Heart left ventricle (tissue), 13 donors: ENCODE measurements around the gene NUMB.

Experiments used
- POLR2A ChIP-seq, 2 donors: fragments of 450-650 bp; IDR thresholded peaks; one replicate each; pipeline ENCODE4 v1.6.1; 2017; ENCODE audit warnings: antibody characterized with exemption in 2 of 2, mild to moderate bottlenecking in 2 of 2, moderate library complexity in 2 of 2
- TF ChIP-seq, protein P1 (sequence below), 12 donors: fragments of 200-600 bp; sonication (generic) in 4 of 12; IDR thresholded peaks; one replicate each; pipeline versions ENCODE4 v1.5.0 to v1.8.0; 2018 to 2022; ENCODE audit warnings: antibody characterized with exemption in 12 of 12, mild to moderate bottlenecking in 5 of 12
- donor health status: ischemic (EF 13 %, LVEDD 7.1; RV severe dilation, severe dysfunction).
- donor health status: DM: no; HTN: yes; CAD: no.
- donor health status: DM: no; HTN: no; CAD: no.
- donor health status: ischemic (EF 25% LVEDD 6.9; RV normal size, moderate dysfunction).
- donor health status: ischemic (EF 25% LVEDD 5.7; RV mildly dilated, moderate dysfunction).
- donor health status: ischemic (EF 35%, LVEDD 5.7; RV mildly dilated, moderate dysfunction).
- donor health status: nonischemic (EF 11% LVEDD 7.7; RV severe dilation, severe dysfunction).
- donor health status: DM: yes; HTN: yes; CAD: no.
- donor health status: PGD.
- donor health status: ischemic (EF 29% LVEDD 5.4; RV normal size, mild dysfunction).
- donor health status: nonischemic (EF 23%, LVEDD 6.1; RV moderate dilation, normal function).

DNA sequence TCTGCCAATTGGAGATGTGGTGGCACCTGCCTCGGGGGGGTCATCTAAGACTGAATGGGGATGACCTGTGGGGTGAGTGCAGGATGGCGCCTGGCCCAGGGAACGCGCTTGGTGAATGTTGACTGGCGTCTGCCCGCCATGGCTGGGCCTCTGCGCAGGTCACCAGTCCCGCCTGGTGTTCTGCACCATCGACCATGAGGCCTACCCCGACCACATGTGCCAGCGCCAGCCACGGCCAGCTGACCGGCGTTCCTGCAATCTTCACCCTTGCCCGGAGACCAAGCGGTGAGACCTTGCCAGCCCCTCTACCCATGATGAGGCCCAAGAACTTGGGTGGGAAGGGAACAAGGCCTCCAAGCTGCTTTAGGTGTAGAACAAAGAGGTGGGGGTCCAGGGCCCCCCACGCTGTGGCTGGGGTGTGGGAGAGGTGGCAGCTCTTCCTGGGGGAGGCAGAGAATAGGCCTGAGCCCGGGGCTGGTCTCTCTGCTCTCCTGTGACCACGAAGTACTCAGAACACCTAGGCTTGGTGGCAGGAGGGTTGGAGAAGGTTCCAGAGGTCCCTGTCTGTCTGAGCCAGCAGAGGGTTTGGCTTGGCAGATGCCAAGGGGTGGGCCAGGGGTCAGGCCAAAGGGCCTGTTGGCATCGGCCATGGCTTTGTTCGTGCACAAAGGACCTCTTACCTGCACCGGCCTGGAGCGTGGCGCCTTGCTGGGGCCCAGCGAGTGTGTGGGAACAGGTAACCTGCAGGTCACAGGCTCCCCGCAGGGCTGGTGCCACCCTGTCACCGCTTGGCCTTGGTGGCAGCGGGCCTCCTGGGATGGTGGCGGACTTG, 205.6 kb downstream of the NUMB start:
- TF ChIP-seq, protein P1, sequence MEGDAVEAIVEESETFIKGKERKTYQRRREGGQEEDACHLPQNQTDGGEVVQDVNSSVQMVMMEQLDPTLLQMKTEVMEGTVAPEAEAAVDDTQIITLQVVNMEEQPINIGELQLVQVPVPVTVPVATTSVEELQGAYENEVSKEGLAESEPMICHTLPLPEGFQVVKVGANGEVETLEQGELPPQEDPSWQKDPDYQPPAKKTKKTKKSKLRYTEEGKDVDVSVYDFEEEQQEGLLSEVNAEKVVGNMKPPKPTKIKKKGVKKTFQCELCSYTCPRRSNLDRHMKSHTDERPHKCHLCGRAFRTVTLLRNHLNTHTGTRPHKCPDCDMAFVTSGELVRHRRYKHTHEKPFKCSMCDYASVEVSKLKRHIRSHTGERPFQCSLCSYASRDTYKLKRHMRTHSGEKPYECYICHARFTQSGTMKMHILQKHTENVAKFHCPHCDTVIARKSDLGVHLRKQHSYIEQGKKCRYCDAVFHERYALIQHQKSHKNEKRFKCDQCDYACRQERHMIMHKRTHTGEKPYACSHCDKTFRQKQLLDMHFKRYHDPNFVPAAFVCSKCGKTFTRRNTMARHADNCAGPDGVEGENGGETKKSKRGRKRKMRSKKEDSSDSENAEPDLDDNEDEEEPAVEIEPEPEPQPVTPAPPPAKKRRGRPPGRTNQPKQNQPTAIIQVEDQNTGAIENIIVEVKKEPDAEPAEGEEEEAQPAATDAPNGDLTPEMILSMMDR (IDR thresholded peaks at IDR 0.05) = no peak
- no peak for TF ChIP-seq POLR2A (IDR thresholded peaks at IDR 0.05)
